Esophagus muscularis mucosa (tissue), 4 donors: ENCODE results near the gene SPOCK3.

Experiments
- EP300 ChIP-seq: sonication (generic); formaldehyde crosslinking; IDR thresholded peaks from one replicate; pipeline ENCODE4 v1.6.1; 2017; ENCODE audit warnings: antibody characterized with exemption
- POLR2A ChIP-seq: fragments of 450-650 bp; IDR thresholded peaks from one replicate; pipeline ENCODE4 v1.6.1; 2017; ENCODE audit warnings: antibody characterized with exemption, moderate library complexity, mild to moderate bottlenecking, low read depth
- POLR2AphosphoS5 ChIP-seq, 2 donors: sonication (generic); formaldehyde crosslinking; IDR thresholded peaks; one replicate each; pipeline ENCODE4 v1.6.1; 2017; ENCODE audit warnings: antibody characterized with exemption in 2 of 2
- TF ChIP-seq, protein P1 (sequence below), 3 experiments: fragments of 200-600 bp in 2 of 3; fragments of 450-650 bp in 1 of 3; sonication (generic) in 2 of 3; IDR thresholded peaks; one replicate each; pipeline ENCODE4 v1.5.1; 2017 to 2019; ENCODE audit warnings: antibody characterized with exemption in 3 of 3, mild to moderate bottlenecking in 2 of 3, moderate library complexity in 1 of 3

DNA sequence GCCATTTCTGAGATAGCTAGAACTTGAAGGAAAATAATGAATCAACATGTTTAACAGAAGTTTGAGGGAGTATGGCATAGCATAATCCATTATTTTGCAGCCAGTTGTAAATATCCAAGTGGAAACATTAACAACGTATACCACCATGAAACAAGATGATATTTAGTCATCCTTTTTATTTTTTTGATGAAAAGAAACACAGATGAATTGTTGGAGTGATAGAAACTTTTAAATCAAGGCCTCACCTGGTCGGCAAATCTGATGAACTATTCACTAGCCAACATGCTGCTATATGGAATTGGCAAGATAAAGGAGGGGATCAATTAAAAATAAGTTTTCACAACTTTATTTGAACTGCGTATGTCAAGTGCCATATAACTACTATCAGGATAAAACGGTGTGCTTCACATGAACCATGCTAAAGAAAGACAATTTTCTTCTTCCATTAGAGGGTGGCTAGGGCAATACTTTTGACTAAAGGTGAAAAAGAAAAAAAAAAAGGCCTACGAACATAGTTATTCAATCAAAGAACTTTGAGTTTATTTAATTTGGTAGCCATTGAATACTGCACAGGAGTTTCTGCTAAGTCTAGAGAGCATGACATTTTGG lies 510.7 kb downstream of the SPOCK3 start:
- TF ChIP-seq, protein P1, sequence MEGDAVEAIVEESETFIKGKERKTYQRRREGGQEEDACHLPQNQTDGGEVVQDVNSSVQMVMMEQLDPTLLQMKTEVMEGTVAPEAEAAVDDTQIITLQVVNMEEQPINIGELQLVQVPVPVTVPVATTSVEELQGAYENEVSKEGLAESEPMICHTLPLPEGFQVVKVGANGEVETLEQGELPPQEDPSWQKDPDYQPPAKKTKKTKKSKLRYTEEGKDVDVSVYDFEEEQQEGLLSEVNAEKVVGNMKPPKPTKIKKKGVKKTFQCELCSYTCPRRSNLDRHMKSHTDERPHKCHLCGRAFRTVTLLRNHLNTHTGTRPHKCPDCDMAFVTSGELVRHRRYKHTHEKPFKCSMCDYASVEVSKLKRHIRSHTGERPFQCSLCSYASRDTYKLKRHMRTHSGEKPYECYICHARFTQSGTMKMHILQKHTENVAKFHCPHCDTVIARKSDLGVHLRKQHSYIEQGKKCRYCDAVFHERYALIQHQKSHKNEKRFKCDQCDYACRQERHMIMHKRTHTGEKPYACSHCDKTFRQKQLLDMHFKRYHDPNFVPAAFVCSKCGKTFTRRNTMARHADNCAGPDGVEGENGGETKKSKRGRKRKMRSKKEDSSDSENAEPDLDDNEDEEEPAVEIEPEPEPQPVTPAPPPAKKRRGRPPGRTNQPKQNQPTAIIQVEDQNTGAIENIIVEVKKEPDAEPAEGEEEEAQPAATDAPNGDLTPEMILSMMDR (IDR thresholded peaks at IDR 0.05): no peak
- no peak for TF ChIP-seq POLR2AphosphoS5 (IDR thresholded peaks at IDR 0.05)
- TF ChIP-seq POLR2A: no peak
- TF ChIP-seq EP300: no peak
